Nephron progenitor cell (in vitro differentiated cells): Measurements from ENCODE around the gene TAX1BP3.
A peak's percentile ranks its signal among the peaks of the same experiment; 100 is the strongest.

Experiments used
- DNase-seq: peaks from one replicate; pipeline ENCODE4 v3.0.0; 2021
- H3K27ac Mint-ChIP-seq: 2 replicates; pipeline ENCODE4 v1.8.0; 2021; ENCODE audit warnings: mild to moderate bottlenecking, moderate library complexity, mixed read lengths
- H3K27me3 Mint-ChIP-seq: 2 replicates; pipeline ENCODE4 v1.8.0; 2021; ENCODE audit warnings: mild to moderate bottlenecking, low read depth, mixed read lengths; ENCODE audit not compliant: poor library complexity
- H3K36me3 Mint-ChIP-seq: 2 replicates; pipeline ENCODE4 v1.8.0; 2021; ENCODE audit warnings: low read depth, mixed read lengths
- H3K4me1 Mint-ChIP-seq: 2 replicates; pipeline ENCODE4 v1.8.0; 2021; ENCODE audit warnings: mixed read lengths
- H3K4me3 Mint-ChIP-seq: 2 replicates; pipeline ENCODE4 v1.8.0; 2021; ENCODE audit warnings: mild to moderate bottlenecking, moderate library complexity, mixed read lengths
- H3K9me3 Mint-ChIP-seq: 2 replicates; pipeline ENCODE4 v1.8.0; 2021; ENCODE audit warnings: mild to moderate bottlenecking, moderate library complexity, mixed read lengths
- CTCF ChIP-seq: fragments of 200-600 bp; sonication (generic); IDR thresholded peaks from 2 replicates; pipeline ENCODE4 v1.5.0; 2021; ENCODE audit warnings: antibody characterized with exemption

Gene TAX1BP3

GRCh38 chr17:3647769-3648555 lies 20.4 kb downstream of the TAX1BP3 start:
- Mint-ChIP-seq H3K27me3 (peaks cover 3% of the 10 kb centered on the region), H3K4me3 (no peak overlapping the region), H3K9me3 (no peaks in the 10 kb centered on the region), H3K36me3 (peaks cover 4% of the 10 kb centered on the region), H3K4me1 (peaks cover 26% of the 10 kb centered on the region), H3K27ac (peak overlapping the region; percentile 97)
- peak; percentile 46 for TF ChIP-seq CTCF
- DNase-seq = peak; percentile 68

- no peak for DNase-seq
- Mint-ChIP-seq H3K4me1 (peaks cover 26% of the 10 kb centered on the region), H3K9me3 (no peaks in the 10 kb centered on the region), H3K27ac (peak overlapping the region; percentile 97), H3K36me3 (peaks cover 4% of the 10 kb centered on the region), H3K27me3 (peaks cover 3% of the 10 kb centered on the region), H3K4me3 (no peak overlapping the region)
- no peak for TF ChIP-seq CTCF
Measured at GRCh38 chr17:3647251-3647650, 21.1 kb downstream of the TAX1BP3 start.

GRCh38 chr17:3645310-3645709 lies 23.1 kb downstream of the TAX1BP3 start:
- no peaks in the 10 kb centered on the region for H3K9me3 Mint-ChIP-seq
- peaks cover 9% of the 10 kb centered on the region for H3K36me3 Mint-ChIP-seq
- DNase-seq = no peak
- peak overlapping the region; percentile 13 for H3K27ac Mint-ChIP-seq
- H3K27me3 Mint-ChIP-seq = peaks cover 3% of the 10 kb centered on the region
- no peak overlapping the region for H3K4me3 Mint-ChIP-seq
- H3K4me1 Mint-ChIP-seq = peaks cover 39% of the 10 kb centered on the region
- TF ChIP-seq CTCF = no peak

GRCh38 chr17:3643889-3644349 lies 24.5 kb downstream of the TAX1BP3 start:
- Mint-ChIP-seq H3K27ac (no peak overlapping the region), H3K4me3 (no peak overlapping the region), H3K36me3 (peaks cover 9% of the 10 kb centered on the region), H3K4me1 (peaks cover 50% of the 10 kb centered on the region), H3K27me3 (peaks cover 3% of the 10 kb centered on the region), H3K9me3 (no peaks in the 10 kb centered on the region)
- no peak for TF ChIP-seq CTCF
- no peak for DNase-seq

- no peak for DNase-seq
- H3K9me3 Mint-ChIP-seq = no peaks in the 10 kb centered on the region
- TF ChIP-seq CTCF = no peak
- H3K4me1 Mint-ChIP-seq = peaks cover 50% of the 10 kb centered on the region
- no peak overlapping the region for H3K27ac Mint-ChIP-seq
- H3K4me3 Mint-ChIP-seq = no peak overlapping the region
- H3K27me3 Mint-ChIP-seq = no peaks in the 10 kb centered on the region
- peaks cover 9% of the 10 kb centered on the region for H3K36me3 Mint-ChIP-seq
Measured at GRCh38 chr17:3641717-3642486, 26.5 kb downstream of the TAX1BP3 start.
